GM19324 (cell line): ENCODE measurements around the gene TFDP1.

Source experiments
- ATAC-seq: cut with Tn5 transposase; IDR thresholded peaks from one replicate; pipeline ENCODE4 v1.9.1; 2021; ENCODE audit warnings: mild to moderate bottlenecking, moderate library complexity; ENCODE audit not compliant: unreplicated experiment, low FRiP score

The TFDP1 gene

GRCh38 chr13:113657851-113658741 is 73.5 kb downstream of the TFDP1 start, which contains the start of gene ATP4B:
Gene ATP4B (minus strand): TSS chr13:113658198. CDS start chr13:113658144, 54 bp downstream.
- ATAC-seq, result no peak

- no peak for ATAC-seq
Observed at GRCh38 chr13:113658836-113659235, 74.3 kb downstream of the TFDP1 start.

GRCh38 chr13:113659337-113659736 is 74.8 kb downstream of the TFDP1 start:
- ATAC-seq, result no peak

- no peak for ATAC-seq
Observed at GRCh38 chr13:113660066-113660465, 75.5 kb downstream of the TFDP1 start.

GRCh38 chr13:113661509-113661908 is 77.0 kb downstream of the TFDP1 start:
- ATAC-seq, result no peak

GRCh38 chr13:113663934-113664333 is 79.4 kb downstream of the TFDP1 start:
- no peak for ATAC-seq

- ATAC-seq, result no peak
Observed at GRCh38 chr13:113664751-113665596, 80.4 kb downstream of the TFDP1 start.

- no peak for ATAC-seq
Observed at GRCh38 chr13:113665597-113666328, 81.2 kb downstream of the TFDP1 start.

- ATAC-seq, result no peak
Observed at GRCh38 chr13:113666329-113666670, 81.7 kb downstream of the TFDP1 start.

GRCh38 chr13:113666951-113667701 is 82.6 kb downstream of the TFDP1 start, which contains the start of gene GRK1:
Gene GRK1 (plus strand): TSS chr13:113667219. CDS start chr13:113667387, 168 bp downstream.
- ATAC-seq, result no peak

GRCh38 chr13:113667771-113668490 is 83.4 kb downstream of the TFDP1 start:
- no peak for ATAC-seq

GRCh38 chr13:113668491-113668971 is 84.0 kb downstream of the TFDP1 start:
- no peak for ATAC-seq

GRCh38 chr13:113669231-113669754 is 84.7 kb downstream of the TFDP1 start:
- no peak for ATAC-seq

GRCh38 chr13:113669755-113670341 is 85.3 kb downstream of the TFDP1 start:
- ATAC-seq, result no peak

GRCh38 chr13:113670541-113670940 is 86.0 kb downstream of the TFDP1 start:
- no peak for ATAC-seq

GRCh38 chr13:113671066-113672001 is 86.8 kb downstream of the TFDP1 start:
- no peak for ATAC-seq

GRCh38 chr13:113672002-113672651 is 87.6 kb downstream of the TFDP1 start:
- ATAC-seq, result no peak
